ENCODE data around the gene PHF1. TPM values are rescaled to one million over a fixed set of nuclear protein-coding genes. Genes with fewer than 3 reads are reported as not detected.

The PHF1 gene
- total RNA-seq, 4 donors from 2014 or later = 68.5 to 91.5 (median 84.9) TPM

DNA sequence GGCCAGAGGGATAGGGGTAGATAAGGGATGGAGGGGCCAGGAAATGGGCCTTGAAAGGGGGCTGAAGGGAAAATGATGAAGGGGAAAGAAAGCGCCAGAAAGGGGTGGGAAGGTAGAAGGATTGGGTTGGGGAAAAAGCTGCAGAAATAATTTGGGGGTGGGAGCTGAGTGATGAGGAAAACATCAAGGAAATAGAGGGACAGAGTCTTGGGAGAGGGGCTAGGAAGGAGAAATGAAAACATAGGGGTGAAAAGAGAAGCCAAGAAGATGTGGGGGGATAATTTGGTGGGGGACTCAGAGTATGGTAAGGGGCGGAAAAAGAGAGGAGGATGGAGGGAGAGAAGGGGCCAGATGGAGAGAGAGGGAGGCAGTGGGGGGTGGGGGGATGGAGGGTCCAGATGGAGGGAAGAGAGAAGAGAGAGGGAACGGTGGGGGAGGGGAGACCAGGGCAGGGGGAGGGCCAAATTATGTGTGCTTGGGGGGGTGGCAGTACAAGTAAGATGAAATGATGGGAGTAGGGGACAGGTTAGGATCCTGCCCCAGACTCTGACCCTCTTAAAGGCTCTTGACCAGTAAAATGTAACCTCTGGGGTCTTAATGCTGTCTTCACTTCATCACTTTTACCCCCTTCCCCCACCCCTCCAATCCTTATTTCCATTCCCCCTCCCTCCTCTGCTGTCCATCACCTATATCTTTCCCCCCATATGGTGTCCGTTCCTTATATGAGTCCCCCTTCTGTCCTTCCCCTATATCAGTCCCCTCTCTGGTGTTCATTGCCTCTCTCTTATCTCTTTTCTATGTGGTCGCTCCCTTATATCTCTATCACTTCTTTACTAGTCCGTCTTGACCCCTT is 9.9 kb downstream of the PHF1 start:
- Histone ChIP-seq H3K9me3 (no peaks in the 10 kb centered on the region), H3K4me1 (peaks cover 45 to 72% (median 68%) of the 10 kb centered on the region in 4 donors), H3K27ac (replicated peaks in 1 of 4) (peak overlapping the region; percentile 89 to 96 (median 96)), H3K4me3 (peak overlapping the region; percentile 49 to 57 (median 54)), H3K36me3 (peaks cover 0 to 10% (median 9%) of the 10 kb centered on the region in 4 donors), H3K27me3 (no peaks in the 10 kb centered on the region)
- intact Hi-C loops (cut with DNase I) = no loop called here
- TF ChIP-seq CTCF (IDR thresholded peaks at IDR 0.05) = no peak
- TF ChIP-seq POLR2A (IDR thresholded peaks at IDR 0.05; ENCODE audit: low read depth) = no peak
- no peak for TF ChIP-seq POLR2AphosphoS5 (IDR thresholded peaks at IDR 0.05)
- no peak for TF ChIP-seq EP300 (IDR thresholded peaks at IDR 0.05)
- 59% methylated on average over 6 of the region's 6 CpGs for WGBS
- no peak for DNase-seq (ENCODE audit: extremely low spot score)

- no peaks in the 10 kb centered on the region for H3K27me3 ChIP-seq
- H3K4me3 ChIP-seq = no peak overlapping the region
- peaks cover 42 to 72% (median 67%) of the 10 kb centered on the region in 4 donors for H3K4me1 ChIP-seq
- TF ChIP-seq POLR2A (IDR thresholded peaks at IDR 0.05; ENCODE audit: low read depth) (no peak), POLR2AphosphoS5 (IDR thresholded peaks at IDR 0.05) (no peak), EP300 (IDR thresholded peaks at IDR 0.05) (no peak), CTCF (IDR thresholded peaks at IDR 0.05) (no peak)
- intact Hi-C loops (cut with DNase I) = no loop called here
- peaks cover 0 to 4% (median 3%) of the 10 kb centered on the region in 4 donors for H3K36me3 ChIP-seq
- DNase-seq (ENCODE audit: extremely low spot score) = no peak
- 82% methylated on average over 2 of the region's 2 CpGs for WGBS
- peak overlapping the region; percentile 89 to 96 (median 96) for H3K27ac ChIP-seq (replicated peaks in 1 of 4)
- no peaks in the 10 kb centered on the region for H3K9me3 ChIP-seq
Measured at GRCh38 chr6:33421344-33421643, 10.5 kb downstream of the PHF1 start.

- Histone ChIP-seq H3K27ac (replicated peaks in 1 of 4) (peak overlapping the region; percentile 89 to 95 (median 94)), H3K4me3 (no peak overlapping the region), H3K9me3 (no peaks in the 10 kb centered on the region), H3K4me1 (peaks cover 40 to 73% (median 69%) of the 10 kb centered on the region in 4 donors), H3K36me3 (no peaks in the 10 kb centered on the region), H3K27me3 (no peaks in the 10 kb centered on the region)
- 91% methylated on average over 2 of the region's 2 CpGs for WGBS
- no peak for DNase-seq (ENCODE audit: extremely low spot score)
- no peak for TF ChIP-seq CTCF (IDR thresholded peaks at IDR 0.05)
- no peak for TF ChIP-seq EP300 (IDR thresholded peaks at IDR 0.05)
- no peak for TF ChIP-seq POLR2AphosphoS5 (IDR thresholded peaks at IDR 0.05)
- TF ChIP-seq POLR2A (IDR thresholded peaks at IDR 0.05; ENCODE audit: low read depth) = no peak
- intact Hi-C loops (cut with DNase I) = no loop called here
Measured at GRCh38 chr6:33423777-33424176, 13.0 kb downstream of the PHF1 start.

DNA sequence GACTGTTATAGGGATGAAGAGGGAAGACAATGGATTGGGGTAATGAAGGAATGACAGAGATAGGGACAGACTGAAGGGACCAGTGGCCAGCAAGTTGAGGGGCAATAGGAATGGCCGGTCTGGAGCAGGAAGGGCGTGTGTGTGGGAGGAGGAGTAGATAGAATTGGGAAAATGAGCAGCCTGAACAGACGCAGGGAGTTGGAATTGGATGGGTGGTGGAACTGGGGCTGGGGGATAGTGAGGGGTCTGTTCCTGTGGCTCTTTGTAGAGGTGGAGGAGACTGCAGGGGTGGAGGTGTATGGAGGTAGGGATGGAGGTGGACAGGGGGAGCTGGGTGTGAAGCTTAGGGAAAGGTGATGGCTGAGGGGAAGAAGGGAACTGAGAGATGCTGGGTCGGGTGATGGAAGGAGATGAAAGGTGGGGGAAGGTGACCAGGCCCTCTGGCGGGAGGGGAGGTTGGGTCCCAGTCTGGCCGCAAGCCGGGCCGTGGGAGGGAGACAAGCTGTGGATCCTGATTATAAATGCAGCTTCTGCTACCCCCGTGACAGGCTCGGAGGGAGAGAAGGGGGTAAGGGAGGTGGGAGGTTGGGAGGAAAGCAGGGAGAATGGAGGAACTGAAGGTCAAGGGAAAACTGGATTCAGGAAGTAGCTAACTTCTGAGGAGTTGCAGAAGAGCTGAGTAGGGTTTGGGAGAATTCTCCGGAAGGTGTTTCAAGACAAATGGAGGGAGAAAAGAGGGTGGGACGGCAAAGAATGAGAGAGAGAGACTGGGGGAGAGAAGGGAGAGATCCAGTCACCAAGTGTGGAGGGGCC is 14.2 kb downstream of the PHF1 start:
- 8% methylated on average over 12 of the region's 12 CpGs for WGBS
- intact Hi-C loops (cut with DNase I) = loop anchor here (5.0 kb wide), 1 partner anchor 33 kb away; the partner anchor contains the start of gene KIFC1
- DNase-seq (ENCODE audit: extremely low spot score) = no peak

More for the DNA sequence above, 14.2 kb downstream of the PHF1 start:
- peak overlapping the region; percentile 89 to 95 (median 94) for H3K27ac ChIP-seq (replicated peaks in 1 of 4)
- H3K27me3 ChIP-seq = no peaks in the 10 kb centered on the region
- H3K4me3 ChIP-seq = peak overlapping the region; percentile 62 to 75 (median 66)
- peaks cover 36 to 75% (median 69%) of the 10 kb centered on the region in 4 donors for H3K4me1 ChIP-seq
- TF ChIP-seq POLR2A (IDR thresholded peaks at IDR 0.05; ENCODE audit: low read depth) = no peak
- no peaks in the 10 kb centered on the region for H3K9me3 ChIP-seq
- H3K36me3 ChIP-seq = no peaks in the 10 kb centered on the region

All from esophagus muscularis mucosa (tissue), 4 donors.